GF-D8 (cell line): ENCODE measurements around the gene WNT9A.
"Not testable (repeated sequence)": the region's sequence is repeated elsewhere in the genome, so short reads cannot be mapped to it uniquely, and the experiment has no call there.

Experiments
- DNase-seq: peaks from one replicate; lab custom pipeline; 2025; lab: John Stamatoyannopoulos, UW

WNT9A gene

GRCh38 chr1:227886503-227886961 lies 61.2 kb downstream of the WNT9A start:
- no peak for DNase-seq

DNA sequence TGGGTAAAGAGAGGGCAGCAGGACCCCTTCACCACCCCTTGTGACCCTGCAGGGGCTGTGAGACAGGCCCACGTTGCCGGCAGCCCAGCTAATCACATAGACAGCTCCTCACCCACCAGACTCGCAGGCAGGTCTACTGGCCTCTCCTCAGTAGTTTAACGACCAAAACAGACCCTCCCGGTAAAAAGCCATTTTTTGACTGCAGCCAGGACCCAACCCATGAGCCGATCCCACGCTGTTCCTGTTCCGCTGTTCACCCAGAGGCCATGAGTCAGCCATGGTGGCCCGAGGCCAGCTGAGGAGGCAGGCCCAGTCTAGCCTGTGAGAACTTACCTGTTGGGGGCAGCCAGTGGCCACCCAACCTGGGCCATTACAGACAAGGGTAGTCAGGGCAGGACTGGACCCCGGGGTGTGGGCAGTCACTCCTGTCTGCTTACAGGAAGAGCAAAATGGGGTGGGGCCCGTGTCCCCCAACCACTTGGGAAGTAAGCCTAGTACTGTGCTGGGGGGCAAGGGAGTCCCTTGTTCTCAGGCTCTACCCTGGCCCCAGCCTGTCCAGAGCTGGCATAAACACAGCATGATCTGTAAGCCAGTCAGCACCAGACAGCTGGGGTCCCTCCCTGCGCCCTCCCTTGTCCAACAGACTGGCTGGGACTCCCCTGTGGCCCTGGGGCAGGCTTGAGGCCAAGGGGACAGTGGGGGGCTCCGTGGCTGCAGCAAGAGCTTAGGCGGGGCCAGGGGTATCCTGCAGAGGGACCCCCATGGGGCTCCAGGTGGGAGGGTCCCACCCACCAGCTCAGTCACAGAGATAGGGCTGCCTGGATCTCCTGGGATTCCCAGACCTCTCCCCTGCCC lies 61.9 kb downstream of the WNT9A start:
- no peak for DNase-seq

- no peak for DNase-seq
Measured at GRCh38 chr1:227885135-227885647, 62.5 kb downstream of the WNT9A start.

DNA sequence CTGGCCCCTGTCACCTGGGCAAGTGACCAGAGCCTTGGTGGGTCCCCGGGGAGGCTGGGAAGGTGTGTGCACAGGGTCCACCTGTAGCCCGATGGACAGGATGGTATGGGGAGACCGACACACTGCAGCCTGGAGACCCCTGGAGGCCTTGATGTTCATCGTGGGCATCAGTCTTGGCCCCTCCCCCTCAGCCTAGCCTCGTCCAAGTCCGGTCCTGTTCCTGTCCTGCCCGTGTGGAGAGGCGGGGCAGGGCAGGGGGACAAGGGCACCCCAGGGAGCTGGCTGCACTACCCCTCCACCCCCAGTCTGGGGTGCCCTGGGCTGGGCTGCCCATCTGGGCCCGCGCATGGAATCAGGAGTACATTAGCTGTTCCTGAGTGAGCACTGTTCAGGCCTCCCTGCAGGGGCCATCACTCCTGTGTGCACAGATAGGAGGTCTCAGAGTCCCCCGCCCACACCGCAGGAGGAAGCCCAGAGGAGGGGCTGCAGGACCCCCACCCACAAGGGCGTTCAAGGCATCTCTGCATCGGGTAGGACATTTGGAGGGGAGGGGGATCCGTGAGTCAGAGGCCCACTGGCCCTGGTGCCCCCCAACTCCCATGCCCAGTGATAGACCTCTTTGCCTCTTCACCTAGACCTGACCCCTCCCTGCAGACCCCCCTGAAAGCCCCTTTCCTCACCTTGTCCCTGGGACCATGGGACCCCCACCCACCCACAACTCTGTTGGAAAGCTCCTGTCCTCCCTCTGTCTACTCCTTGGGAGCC lies 63.2 kb downstream of the WNT9A start:
- no peak for DNase-seq

DNA sequence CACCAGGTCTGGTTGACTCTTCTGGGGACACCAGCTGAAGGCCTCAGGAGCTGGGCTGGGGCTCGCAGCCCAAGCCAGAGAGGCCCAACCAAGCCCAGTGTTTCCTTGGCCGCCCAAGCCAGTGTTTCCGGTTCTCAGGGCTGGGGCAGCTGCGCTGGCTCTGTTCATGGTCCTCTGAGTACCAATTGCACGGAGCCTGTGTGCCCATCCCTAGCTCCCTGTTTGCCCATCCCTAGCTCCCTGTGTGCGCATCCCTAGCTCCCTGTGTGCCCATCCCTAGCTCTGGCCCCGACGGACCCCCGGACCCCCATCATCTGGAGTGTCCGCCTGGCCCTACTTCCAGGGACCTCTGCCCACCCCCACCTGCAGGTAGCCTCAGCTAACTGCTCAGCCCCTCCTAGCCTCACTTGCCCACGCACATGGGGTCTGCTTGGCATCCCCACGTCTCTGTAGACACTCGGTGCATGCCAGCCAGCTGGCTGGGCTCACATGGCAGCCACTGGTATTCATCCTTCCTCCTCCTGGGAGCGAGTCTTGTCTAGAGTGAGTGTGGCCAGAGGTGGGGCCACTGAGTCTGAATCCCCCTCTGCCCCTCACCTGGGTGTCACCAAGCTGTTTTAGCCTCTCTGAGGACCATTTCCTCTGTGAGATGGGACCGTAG lies 64.0 kb downstream of the WNT9A start:
- no peak for DNase-seq

DNA sequence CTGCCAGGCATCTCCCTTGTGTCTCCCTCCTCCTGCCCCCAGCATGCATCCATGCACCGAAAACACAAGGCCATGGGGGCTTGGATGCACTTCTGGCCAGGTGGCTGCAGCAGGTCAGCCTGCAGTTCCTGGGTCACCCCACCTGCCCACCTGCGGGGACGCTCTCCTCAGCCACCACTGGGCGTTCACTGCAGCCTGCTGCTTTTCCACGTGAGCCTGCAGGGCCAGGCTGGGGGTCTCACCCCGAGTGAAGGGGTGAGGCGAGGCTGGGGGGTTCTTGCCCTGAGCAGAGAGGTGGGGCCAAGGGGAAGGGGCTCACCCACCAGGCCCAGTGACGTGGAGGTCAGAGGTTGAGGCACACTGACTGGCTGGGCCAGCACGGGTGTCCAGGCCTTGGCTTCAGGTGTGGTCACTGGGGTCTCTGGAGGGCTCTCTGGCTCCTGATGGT lies 64.6 kb downstream of the WNT9A start:
- DNase-seq = no peak

- no peak for DNase-seq
Measured at GRCh38 chr1:227880342-227880924, 67.3 kb downstream of the WNT9A start.

GRCh38 chr1:227877810-227878209 lies 69.9 kb downstream of the WNT9A start:
- not testable (repeated sequence) for DNase-seq

DNA sequence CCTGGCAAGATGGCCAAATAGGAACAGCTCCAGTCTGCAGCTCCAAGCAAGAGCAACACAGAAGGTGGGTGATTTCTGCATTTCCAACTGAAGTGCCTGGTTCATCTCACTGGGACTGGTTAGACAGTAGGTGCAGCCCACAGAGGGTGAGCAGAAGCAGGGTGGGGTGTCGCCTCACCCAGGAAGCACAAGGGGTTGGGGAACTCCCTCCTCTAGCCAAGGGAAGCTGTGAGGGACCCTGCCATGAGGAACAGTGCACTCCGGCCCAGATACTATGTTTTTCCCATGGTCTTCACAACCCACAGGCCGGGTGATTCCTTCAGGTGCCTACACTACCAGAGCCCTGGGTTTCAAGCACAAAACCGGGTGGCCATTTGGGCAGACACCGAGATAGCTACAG lies 75.8 kb downstream of the WNT9A start:
- not testable (repeated sequence) for DNase-seq

DNA sequence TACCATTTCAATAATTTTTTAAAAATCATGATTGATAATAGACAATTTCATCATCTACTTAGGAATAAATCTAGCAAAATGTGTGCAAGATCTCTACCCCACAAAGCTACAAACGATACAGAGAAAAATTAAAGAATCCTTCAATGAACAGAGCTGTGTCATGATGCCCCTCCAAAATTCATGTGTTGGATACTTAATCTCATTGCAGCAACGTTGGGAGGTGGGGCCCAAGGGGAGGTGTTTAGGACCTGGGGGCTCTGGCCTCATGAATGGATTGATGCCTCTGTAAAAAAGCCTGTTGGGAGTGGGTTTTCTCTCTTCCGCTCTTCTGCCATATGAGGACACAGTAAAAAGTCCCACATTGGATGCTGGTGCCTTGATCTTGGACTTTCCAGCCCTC lies 77.4 kb downstream of the WNT9A start:
- no peak for DNase-seq

- peak; percentile 40 for DNase-seq
Measured at GRCh38 chr1:227869851-227870305, 77.9 kb downstream of the WNT9A start.

DNA sequence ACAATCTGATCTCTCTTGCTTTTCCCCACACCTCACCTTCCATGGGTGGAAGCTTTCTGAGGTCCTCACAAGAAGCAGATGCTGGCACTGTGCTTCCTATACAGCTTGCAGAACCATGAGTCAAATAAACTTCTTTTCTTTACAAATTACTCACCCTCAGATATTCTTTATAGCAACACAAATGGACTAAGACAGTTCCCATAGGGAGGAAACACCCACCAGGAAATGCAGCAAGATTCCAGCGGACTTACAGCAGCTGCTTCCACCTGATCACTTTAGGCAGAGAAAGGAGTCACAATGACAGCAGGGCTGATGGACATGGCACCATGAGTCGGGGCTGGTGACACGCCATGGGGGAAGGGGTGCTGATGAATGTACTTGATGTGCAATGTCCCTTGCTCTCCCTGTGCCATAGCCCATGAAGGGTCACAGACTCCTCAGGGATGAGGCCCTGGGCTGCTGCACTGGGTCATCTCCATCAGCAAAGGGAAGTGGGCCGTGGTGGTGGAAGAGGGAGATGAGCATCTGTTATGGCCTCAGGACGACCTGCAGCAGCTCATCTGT lies 78.4 kb downstream of the WNT9A start:
- no peak for DNase-seq
